Type B pancreatic cell (in vitro differentiated cells): ENCODE measurements around the gene TOP2B. TPM values are rescaled to one million over a fixed set of nuclear protein-coding genes. Genes with fewer than 3 reads are reported as not detected.

Experiments
- DNase-seq: peaks from one replicate; pipeline ENCODE4 v3.0.0; 2021; ENCODE audit warnings: mixed read lengths; ENCODE audit not compliant: unreplicated experiment; ENCODE audit errors: extremely low spot score
- H3K27ac Mint-ChIP-seq: 2 replicates; pipeline ENCODE4 v1.8.0; 2021; ENCODE audit warnings: mild to moderate bottlenecking, mixed read lengths
- H3K27me3 Mint-ChIP-seq: 2 replicates; pipeline ENCODE4 v1.8.0; 2021; ENCODE audit warnings: mixed read lengths
- H3K36me3 Mint-ChIP-seq: 2 replicates; pipeline ENCODE4 v1.8.0; 2021; ENCODE audit warnings: mixed read lengths
- H3K4me1 Mint-ChIP-seq: one replicate; pipeline ENCODE4 v1.8.0; 2021; ENCODE audit warnings: mixed read lengths; ENCODE audit not compliant: unreplicated experiment
- H3K4me3 Mint-ChIP-seq: 2 replicates; pipeline ENCODE4 v1.8.0; 2021; ENCODE audit warnings: mild to moderate bottlenecking, mixed read lengths
- H3K9me3 Mint-ChIP-seq: 2 replicates; pipeline ENCODE4 v1.8.0; 2021; ENCODE audit warnings: mixed read lengths
- total RNA-seq: library from RNA; stranded (reverse); gene quantifications from 2 replicates; pipeline ENCODE4 v1.2.1, GENCODE V29; 2021; ENCODE audit warnings: low replicate concordance
- TF ChIP-seq, protein P1 (sequence below): fragments of 200-600 bp; sonication (generic); conservative IDR thresholded peaks from 2 replicates; pipeline ENCODE4 v1.5.0; 2021; ENCODE audit warnings: antibody characterized with exemption, mild to moderate bottlenecking

The TOP2B gene
- total RNA-seq, 1 donor from 2014 or later, result 198 TPM

DNA sequence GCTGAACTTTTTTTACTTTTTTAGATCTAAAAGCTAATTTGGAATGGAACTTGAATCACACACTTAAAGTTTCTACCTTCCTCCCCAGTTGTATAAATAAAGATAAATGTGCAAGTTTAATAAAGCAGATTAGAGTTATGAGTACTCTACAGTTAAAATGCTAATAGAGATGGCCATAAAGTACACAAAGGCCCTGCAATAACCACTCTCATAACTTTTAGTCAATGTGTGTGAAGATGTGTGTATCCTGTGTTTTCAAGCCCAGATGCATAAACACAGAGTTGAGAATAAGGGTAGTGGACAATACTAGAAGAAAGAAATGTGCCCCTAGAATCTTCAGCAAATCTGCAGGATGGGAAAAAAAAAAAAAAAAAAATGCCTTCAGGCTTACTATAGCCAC, 45.3 kb downstream of the TOP2B start:
- Mint-ChIP-seq H3K4me1 (no peaks in the 10 kb centered on the region), H3K36me3 (peaks cover 44% of the 10 kb centered on the region), H3K9me3 (no peaks in the 10 kb centered on the region), H3K27ac (no peak overlapping the region), H3K4me3 (no peak overlapping the region), H3K27me3 (no peaks in the 10 kb centered on the region)
- TF ChIP-seq, protein P1, sequence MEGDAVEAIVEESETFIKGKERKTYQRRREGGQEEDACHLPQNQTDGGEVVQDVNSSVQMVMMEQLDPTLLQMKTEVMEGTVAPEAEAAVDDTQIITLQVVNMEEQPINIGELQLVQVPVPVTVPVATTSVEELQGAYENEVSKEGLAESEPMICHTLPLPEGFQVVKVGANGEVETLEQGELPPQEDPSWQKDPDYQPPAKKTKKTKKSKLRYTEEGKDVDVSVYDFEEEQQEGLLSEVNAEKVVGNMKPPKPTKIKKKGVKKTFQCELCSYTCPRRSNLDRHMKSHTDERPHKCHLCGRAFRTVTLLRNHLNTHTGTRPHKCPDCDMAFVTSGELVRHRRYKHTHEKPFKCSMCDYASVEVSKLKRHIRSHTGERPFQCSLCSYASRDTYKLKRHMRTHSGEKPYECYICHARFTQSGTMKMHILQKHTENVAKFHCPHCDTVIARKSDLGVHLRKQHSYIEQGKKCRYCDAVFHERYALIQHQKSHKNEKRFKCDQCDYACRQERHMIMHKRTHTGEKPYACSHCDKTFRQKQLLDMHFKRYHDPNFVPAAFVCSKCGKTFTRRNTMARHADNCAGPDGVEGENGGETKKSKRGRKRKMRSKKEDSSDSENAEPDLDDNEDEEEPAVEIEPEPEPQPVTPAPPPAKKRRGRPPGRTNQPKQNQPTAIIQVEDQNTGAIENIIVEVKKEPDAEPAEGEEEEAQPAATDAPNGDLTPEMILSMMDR, result no peak
- no peak for DNase-seq

DNA sequence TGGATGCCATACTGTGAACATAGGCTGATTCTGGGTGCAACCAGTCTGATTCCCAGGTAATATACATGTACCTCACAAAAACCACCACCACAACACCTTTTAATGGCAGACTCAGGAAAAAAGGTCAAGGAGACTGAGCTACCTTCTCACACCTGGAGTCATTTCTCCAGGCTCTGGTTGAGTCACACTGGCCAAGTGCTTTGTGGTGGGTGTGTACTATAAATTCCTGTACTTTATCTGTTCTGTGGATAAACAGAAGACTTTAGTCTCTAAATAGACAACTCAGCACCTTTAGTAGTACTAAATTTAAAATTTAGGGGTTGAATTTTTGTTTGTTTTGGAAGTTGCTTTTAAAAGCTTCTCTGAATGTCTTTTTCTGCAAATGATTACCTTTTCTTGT, 46.7 kb downstream of the TOP2B start:
- H3K36me3 Mint-ChIP-seq, result peaks cover 37% of the 10 kb centered on the region
- H3K4me3 Mint-ChIP-seq, result no peak overlapping the region
- TF ChIP-seq, protein P1, result no peak
- H3K27me3 Mint-ChIP-seq, result no peaks in the 10 kb centered on the region
- no peak for DNase-seq
- no peak overlapping the region for H3K27ac Mint-ChIP-seq
- H3K4me1 Mint-ChIP-seq, result no peaks in the 10 kb centered on the region
- H3K9me3 Mint-ChIP-seq, result no peaks in the 10 kb centered on the region

DNA sequence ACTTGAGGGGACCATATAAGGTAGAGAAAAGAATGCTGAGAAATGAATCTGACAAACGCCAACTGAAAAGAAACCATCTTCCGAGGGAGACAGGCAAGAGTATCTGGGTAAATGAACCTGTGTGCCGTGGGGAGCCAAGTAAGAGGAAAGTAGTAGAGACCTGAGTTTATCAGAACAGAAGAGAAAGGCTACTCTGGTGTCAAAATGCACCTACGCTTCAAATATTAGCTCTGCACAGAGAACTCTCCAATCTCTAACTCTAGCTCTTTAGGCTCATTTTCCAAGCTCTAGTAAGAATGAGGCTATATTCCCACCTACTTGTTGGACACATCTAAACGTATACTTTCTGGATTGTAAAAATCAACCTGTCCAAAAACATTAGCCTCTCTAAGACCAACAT, 53.5 kb downstream of the TOP2B start:
- H3K27ac Mint-ChIP-seq, result no peak overlapping the region
- no peaks in the 10 kb centered on the region for H3K4me1 Mint-ChIP-seq
- no peaks in the 10 kb centered on the region for H3K27me3 Mint-ChIP-seq
- TF ChIP-seq, protein P1, result no peak
- no peaks in the 10 kb centered on the region for H3K9me3 Mint-ChIP-seq
- no peak for DNase-seq
- H3K36me3 Mint-ChIP-seq, result peaks cover 41% of the 10 kb centered on the region
- no peak overlapping the region for H3K4me3 Mint-ChIP-seq

DNA sequence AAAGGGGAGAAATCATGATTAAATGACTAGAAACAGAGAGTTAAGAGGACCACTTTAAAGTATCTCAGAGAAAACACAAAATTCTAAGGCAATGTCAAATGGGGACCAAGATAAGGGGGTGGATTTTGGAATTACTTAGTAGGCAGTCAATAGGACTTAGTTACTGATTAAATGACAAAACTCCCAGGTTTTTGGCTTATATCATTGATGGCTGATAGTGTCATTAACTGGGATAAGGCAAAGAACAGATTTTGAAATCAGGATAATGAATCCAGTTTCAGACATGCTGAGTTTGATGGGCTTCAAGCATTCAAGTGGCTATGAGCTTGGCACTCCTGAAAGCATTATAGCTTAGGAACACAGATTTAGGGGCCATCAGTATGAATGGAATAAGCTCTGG, 53.9 kb downstream of the TOP2B start:
- Mint-ChIP-seq H3K36me3 (peaks cover 43% of the 10 kb centered on the region), H3K4me3 (no peak overlapping the region)
- no peak for DNase-seq

DNA sequence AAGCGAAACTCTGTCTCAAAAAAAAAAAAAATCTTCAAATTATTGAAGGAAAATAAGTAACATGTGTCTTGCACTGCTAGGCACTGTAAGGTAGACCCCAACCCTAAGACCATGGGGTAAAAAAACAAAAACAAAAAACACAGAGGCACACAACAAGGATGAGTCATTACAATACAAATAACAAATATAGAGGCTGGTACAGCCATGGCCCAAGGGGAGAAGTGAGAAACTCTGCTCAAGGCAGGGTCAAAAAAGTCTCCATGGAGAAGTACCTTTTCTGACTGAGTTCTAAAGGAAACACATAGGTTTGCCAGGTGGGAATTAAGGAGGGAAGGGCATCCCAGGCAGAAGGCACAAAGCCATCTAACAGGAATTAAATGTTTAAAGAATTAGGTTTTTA, 54.5 kb downstream of the TOP2B start:
- peaks cover 46% of the 10 kb centered on the region for H3K36me3 Mint-ChIP-seq
- TF ChIP-seq, protein P1, result no peak
- no peak overlapping the region for H3K4me3 Mint-ChIP-seq
- no peaks in the 10 kb centered on the region for H3K27me3 Mint-ChIP-seq
- DNase-seq, result no peak
- no peaks in the 10 kb centered on the region for H3K4me1 Mint-ChIP-seq
- no peak overlapping the region for H3K27ac Mint-ChIP-seq
- no peaks in the 10 kb centered on the region for H3K9me3 Mint-ChIP-seq

More for the DNA sequence above, 53.9 kb downstream of the TOP2B start:
- TF ChIP-seq, protein P1, result no peak
- Mint-ChIP-seq H3K27me3 (no peaks in the 10 kb centered on the region), H3K27ac (no peak overlapping the region), H3K4me1 (no peaks in the 10 kb centered on the region), H3K9me3 (no peaks in the 10 kb centered on the region)
